A549 (cell line): ENCODE measurements around the gene FOXF2.

Experiments
- CTCF ChIP-seq: fragments of >200 bp; sonication (Bioruptor Twin); formaldehyde crosslinking; IDR thresholded peaks from 3 replicates; pipeline ENCODE4 v1.5.1; 2016
- HMGXB4 ChIP-seq: fragments of 250-450 bp; sonication (Bioruptor Pico); IDR thresholded peaks from 2 replicates; pipeline ENCODE4 v1.5.0; 2021; ENCODE audit warnings: mild to moderate bottlenecking, moderate library complexity, borderline replicate concordance
- MAX ChIP-seq: IDR thresholded peaks from 2 replicates; pipeline ENCODE4 v1.6.1; 2012
- NFE2L2 ChIP-seq: fragments of 150-350 bp; conservative IDR thresholded peaks from 2 replicates; pipeline ENCODE4 v1.6.1; 2014; ENCODE audit warnings: low read length
- POLR2A ChIP-seq: IDR thresholded peaks from 2 replicates; pipeline ENCODE4 v1.6.1; 2012; ENCODE audit warnings: mild to moderate bottlenecking, low read length
- RAD21 ChIP-seq, 2 experiments: fragments of >200 bp in 1 of 2; sonication (Bioruptor Twin) in 1 of 2; formaldehyde crosslinking in 1 of 2; IDR thresholded peaks in 1 of 2; conservative IDR thresholded peaks in 1 of 2; 2 replicates in 1 of 2; 3 replicates in 1 of 2; pipeline ENCODE4 v1.6.1; 2012 to 2018; ENCODE audit warnings: inconsistent platforms in 1 of 2
- TF ChIP-seq, protein P1 (sequence below): fragments of 450-650 bp; IDR thresholded peaks from 2 replicates; pipeline ENCODE4 v1.6.1; 2014; ENCODE audit warnings: antibody characterized with exemption

DNA sequence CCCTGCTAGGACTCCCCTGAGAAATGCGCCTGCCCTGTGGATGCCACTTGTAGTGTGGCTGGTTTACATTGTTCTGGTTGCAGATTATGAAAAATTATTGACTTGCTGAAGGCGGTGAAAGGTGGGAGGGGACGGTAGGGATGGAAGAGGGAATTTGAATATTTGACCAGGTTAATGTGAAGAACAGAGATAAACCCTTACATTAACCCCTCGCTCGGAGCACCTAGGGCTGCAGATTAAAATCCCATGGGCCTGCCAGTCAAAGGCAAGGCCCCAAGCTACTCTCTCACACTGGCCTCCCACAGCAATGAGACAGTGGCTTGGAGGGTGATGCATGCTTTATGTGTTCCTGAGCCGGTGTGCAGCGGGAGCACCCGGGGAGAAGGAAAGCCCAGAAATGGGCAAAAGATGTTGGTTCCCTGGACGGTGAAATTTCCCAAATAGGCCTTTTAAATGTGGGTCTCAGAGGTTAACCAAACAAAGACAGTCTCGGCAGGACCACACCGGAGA is 2.5 kb downstream of the FOXF2 start:
- TF ChIP-seq CTCF (no peak), MAX (no peak), HMGXB4 (CRISPR knock-in tag) (no peak), POLR2A (no peak), RAD21 (conservative IDR thresholded peaks at IDR 0.05 in 1 of 2, IDR thresholded peaks at IDR 0.05 in 1 of 2) (no peak), NFE2L2 (no peak)
- TF ChIP-seq, protein P1, sequence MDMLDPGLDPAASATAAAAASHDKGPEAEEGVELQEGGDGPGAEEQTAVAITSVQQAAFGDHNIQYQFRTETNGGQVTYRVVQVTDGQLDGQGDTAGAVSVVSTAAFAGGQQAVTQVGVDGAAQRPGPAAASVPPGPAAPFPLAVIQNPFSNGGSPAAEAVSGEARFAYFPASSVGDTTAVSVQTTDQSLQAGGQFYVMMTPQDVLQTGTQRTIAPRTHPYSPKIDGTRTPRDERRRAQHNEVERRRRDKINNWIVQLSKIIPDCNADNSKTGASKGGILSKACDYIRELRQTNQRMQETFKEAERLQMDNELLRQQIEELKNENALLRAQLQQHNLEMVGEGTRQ = no peak
